HG03108 (cell line): ENCODE results near the gene MRPL44.
"Not testable (repeated sequence)": the region's sequence is repeated elsewhere in the genome, so short reads cannot be mapped to it uniquely, and the experiment has no call there.

Source experiments
- ATAC-seq: cut with Tn5 transposase; IDR thresholded peaks from one replicate; pipeline ENCODE4 v1.9.1; 2021; ENCODE audit warnings: moderate library complexity; ENCODE audit not compliant: unreplicated experiment

Gene MRPL44

DNA sequence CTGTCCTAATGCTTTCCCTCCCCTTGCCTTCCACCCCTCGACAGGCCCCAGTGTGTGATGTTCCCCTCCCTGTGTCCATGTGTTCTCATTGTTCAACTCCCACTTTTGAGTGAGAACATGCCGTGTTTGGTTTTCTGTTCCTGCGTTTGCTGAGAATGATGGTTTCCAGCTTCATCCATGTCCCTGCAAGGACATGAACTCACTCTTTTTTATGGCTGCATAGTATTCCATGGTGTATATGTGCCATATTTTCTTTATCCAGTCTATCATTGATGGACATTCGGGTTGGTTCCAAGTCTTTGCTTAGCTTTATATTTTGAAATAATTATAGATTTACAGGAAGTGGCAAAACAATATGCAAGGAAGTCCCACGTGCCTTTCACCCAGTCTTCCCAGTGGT lies 43.4 kb downstream of the MRPL44 start:
- ATAC-seq: not testable (repeated sequence)

DNA sequence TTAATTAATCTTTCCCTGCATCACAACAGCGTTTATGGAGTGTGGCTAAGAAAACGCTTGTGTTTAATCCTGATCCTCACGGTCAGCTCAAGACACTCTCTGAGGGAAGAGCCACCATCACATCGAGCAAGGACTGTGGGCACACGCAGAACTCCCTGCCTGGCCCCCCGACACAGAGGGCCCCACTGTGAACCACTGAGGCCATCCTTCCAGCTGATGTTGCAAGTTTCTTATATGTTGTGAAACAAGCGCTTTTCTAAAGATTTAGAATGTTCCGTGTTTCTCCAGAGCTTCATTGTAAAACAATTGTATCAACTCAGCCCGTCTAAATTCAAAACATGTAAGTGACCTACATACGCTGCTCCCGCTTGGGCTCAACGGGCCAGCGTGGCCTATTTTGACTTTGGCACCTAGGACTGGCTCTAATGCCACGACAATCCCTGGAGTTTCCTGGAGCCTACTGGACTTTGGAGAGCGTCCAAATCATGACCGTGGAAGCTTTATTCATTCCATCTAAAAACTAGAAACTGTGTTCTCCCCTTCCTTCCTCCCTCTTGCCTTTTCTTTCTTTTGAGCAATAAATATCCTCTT lies 46.9 kb downstream of the MRPL44 start:
- ATAC-seq: no peak

DNA sequence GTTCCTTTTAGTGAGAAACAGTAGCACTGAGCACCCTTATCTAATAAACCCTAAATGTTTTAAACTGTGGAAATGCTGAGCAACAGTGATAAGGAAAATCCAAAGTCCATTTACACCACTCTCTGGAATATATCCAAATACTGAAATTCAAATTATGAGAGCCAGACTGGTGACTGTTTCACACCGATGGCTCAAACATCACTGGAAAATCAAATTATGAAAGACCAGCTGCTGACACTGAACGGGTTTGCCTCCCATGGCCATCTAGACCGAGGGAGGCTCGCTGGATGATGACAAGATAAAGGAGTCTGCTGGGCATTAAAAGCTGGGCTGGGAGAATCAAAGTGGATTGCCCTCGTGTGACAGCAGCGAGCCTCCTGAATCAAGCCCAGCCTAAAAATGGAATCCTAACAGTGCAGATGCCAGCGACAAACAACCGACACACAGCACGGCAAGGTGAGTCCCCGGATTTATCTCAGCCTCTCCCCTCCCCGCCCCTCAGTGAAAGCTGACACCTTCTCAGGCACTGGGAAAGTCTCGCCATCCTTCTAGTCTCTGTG lies 51.5 kb downstream of the MRPL44 start:
- ATAC-seq: no peak

DNA sequence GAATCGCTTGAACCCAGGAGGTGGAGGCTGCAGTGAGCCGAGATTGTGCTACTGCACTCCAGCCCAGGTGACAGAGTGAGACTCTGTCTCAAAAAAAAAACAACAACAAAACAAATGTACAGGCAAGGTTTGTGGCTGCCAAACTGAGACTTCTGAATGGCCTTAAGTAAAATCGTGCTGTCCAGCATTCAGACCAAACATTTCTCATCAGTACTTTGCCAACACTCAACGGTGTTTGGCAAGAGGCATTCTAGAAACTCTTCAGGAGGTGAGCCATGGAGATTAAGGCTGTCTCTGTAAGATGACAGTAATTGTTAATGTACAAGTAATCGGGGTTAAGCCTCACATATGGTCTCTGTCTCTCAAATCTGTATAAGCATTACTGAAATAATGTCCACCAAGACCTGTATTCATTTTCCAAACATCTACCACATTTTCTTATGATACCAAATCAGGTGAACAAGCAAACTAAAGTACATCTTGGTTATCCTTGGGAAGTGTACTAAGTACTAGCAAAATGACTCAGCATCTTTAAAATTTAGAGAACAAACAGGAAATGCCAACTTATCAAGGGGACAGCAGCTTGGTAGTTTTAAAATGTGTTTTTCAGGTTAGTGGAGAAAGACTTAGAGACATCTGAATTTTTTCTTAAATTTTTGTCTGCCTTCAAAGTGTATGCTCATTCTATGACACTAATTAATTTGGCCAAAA lies 52.5 kb downstream of the MRPL44 start:
- ATAC-seq: no peak

DNA sequence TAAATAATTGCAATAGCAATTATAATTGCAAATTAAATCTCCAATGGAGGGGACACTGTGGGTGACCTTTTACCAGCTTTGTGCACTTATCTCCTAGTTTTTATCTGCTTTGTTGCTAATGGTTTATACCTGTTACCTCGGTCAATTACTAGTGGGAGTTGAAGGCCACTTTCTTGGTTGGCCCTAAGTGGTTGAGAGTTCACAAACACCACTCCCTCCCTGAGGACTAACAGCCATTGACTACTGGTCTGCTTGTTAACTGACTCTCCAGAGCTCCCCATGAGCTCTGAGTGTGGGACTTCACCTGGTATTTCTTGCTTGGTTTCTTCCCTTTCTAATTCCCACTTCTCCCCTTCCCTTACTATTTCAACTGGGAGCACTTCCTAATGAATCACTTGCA lies 54.6 kb downstream of the MRPL44 start:
- ATAC-seq: no peak

DNA sequence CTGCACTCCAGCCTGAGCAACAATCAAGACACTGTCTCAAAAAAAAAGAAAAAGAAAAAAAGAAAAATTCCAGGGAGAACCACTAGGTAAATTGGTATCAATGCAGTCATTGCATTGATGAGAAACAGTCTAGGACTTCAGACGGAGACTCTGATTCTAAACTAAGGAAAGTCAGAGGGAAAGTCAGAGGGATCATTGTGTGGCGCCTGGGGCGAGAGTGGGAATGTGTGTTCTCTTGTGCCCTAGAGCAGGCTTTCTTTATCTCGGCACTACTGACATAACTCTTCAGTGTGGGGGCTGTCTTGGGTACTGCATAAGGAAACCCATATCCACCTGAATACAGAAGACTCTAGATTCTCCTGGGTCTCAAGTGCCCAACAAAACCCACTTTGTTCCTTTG lies 57.1 kb downstream of the MRPL44 start:
- no peak for ATAC-seq

DNA sequence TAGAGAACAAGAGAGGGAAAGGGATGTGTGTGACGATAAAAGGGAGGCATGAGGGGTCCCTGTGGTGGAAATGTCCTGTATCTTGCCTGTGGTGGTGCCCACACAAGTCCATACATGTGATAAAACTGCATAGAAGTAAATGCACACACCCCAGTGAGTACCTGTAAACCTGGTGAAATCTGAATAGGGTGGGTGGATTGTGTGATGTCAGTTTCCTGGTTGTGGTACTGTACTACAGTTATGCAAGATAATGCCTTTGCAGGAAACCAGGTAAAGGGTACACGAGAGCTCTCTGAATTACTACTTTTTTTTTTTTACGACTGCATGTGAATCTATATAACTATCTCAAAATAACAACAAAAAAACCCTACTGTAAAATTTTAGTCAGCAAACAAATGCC lies 59.7 kb downstream of the MRPL44 start:
- no peak for ATAC-seq
